GM20431 (cell line): ENCODE results near the gene ADSL.
"Not testable (repeated sequence)": the region's sequence is repeated elsewhere in the genome, so short reads cannot be mapped to it uniquely, and the experiment has no call there.

ENCODE experiments used
- in situ Hi-C: fragments of 300-500 bp; cut with MseI, MboI; formaldehyde crosslinking; loops from one replicate; pipeline ENCODE4 v1.15.0; 2020; ENCODE audit warnings: low sequenced_read_pairs; ENCODE audit not compliant: unreplicated experiment

Gene ADSL

DNA sequence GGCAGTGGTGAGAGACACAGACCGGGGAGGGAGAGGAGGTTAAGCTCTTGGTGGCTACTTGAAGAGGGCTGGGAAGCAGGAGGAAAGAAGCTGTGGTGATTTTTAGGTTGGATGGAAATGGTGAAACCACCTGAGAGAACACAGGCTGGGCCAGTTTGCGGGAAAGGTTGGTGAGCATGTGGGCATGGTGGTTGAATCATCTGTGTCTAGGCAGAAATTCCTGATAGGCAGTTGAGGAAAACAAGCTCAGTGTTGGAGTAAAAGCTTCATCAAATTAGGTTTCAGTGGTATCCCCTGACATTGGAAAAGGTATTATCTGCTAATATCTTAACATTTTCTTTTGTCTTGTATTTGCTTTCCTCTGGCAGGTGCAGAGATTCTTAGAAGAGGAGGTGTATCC, 19.8 kb downstream of the ADSL start:
- in situ Hi-C loops = loop anchor here (25.0 kb wide), 1 partner anchor 829 kb away; the partner anchor contains the start of gene RPS19BP1

DNA sequence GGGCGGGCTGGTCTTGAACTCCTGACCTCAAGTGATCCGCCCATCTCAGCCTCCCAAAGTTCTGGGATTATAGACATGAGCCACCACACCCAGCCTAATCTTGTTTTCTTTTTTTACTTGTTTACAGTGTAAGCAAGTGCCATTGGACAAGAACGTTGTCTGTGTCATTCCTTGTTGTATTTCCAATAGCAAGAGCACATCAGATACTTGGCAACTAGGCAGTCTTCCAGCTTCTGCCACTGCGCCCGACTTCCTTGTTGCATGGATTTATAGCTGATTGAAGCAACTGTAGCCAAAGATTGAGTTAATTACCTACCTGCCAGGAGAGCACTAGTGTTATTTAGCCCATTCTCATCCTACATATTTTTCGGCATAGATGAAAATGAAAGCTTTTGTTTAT, 21.0 kb downstream of the ADSL start:
- in situ Hi-C loops = loop anchor here (25.0 kb wide), 1 partner anchor 830 kb away; the partner anchor contains the start of gene RPS19BP1

GRCh38 chr22:40368016-40368415, 21.7 kb downstream of the ADSL start:
- in situ Hi-C loops = loop anchor here (25.0 kb wide), 1 partner anchor 831 kb away; the partner anchor contains the start of gene RPS19BP1

DNA sequence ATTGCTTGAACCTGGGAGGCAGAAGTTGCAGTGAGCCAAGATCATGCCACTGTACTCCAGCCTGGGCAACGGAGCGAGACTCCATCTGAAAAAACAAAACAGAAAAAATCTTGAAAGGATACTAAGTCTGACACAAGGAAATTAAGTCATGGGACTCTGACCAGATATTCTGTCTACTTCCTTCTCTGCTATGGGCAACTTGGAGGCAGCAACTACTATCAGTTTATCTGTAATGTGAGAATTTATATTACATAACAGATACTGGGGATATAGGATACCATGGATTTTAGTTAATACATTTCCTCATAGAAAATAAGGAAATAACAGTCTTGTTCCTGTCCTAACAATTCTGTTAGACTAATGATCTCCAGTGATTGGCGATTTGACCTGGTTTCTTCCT, 22.5 kb downstream of the ADSL start:
- in situ Hi-C loops = loop anchor here (25.0 kb wide), 1 partner anchor 832 kb away; the partner anchor contains the start of gene RPS19BP1

GRCh38 chr22:40374567-40374966, 28.3 kb downstream of the ADSL start:
- in situ Hi-C loops = loop anchor here (25.0 kb wide), 1 partner anchor 837 kb away; the partner anchor contains the start of gene RPS19BP1

GRCh38 chr22:40376149-40376548, 29.8 kb downstream of the ADSL start:
- in situ Hi-C loops = no loop called here

- in situ Hi-C loops = no loop called here
Measured at GRCh38 chr22:40377931-40378330, 31.6 kb downstream of the ADSL start.

- in situ Hi-C loops = not testable (repeated sequence)
Measured at GRCh38 chr22:40378448-40378847, 32.1 kb downstream of the ADSL start.

GRCh38 chr22:40381461-40381860, 35.2 kb downstream of the ADSL start:
- in situ Hi-C loops = no loop called here

DNA sequence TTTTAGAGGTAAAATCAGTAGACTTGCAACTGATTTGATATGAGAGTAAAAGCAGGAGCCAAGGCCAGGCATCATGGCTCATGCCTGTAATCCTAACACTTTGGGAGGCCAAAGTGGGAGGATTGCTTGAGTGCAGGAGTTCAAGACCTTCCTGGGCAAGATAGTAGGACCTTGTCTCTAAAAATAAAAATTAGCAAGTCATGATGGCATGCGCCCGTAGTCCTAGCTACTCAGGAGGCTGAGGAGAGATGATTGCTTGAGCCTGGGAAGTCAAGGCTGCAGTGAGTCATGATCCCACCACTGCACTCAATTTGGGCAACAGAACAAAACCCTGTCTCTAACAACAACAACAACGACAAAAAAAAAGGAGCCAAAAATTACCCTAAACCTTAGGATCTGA, 37.6 kb downstream of the ADSL start:
- in situ Hi-C loops = no loop called here

DNA sequence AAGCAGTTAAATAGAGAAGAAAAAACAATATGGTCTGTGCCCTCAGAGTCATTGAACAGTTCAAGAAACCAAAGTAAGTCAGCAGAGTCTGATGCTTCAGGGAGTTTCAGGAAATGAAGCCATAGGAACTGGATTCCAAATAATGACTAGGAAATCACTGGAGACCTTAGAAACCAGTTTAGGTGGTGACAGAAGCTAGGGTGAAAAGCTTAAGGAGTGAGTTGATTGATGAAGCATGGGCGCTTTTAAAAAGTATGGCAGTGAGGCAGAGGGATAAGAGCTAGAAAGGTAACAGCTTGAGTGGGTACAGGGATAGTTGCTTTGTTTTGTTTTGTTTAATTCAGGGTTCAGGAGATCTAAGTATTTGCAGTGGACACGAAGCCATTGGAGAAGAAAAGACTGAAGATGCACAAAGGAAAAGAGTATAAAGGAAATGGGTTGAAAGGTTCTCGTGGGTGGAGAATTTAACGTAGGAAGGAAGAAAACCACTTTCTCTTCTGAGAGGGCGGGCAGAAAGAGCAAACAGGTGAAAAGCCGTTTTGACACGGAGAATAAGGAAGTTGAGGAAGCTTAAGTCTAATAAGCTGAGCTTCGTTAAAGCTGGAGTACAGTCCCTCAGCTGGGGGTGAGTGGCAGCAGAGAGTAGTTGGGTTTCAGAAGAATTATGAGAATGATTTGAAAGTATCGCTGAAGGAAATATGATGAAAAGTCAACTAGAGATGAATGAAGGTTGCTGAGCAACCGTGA, 38.9 kb downstream of the ADSL start:
- in situ Hi-C loops = no loop called here

GRCh38 chr22:40387746-40388145, 41.4 kb downstream of the ADSL start:
- in situ Hi-C loops = no loop called here

- in situ Hi-C loops = no loop called here
Measured at GRCh38 chr22:40388231-40388630, 41.9 kb downstream of the ADSL start.

GRCh38 chr22:40391417-40391816, 45.1 kb downstream of the ADSL start:
- in situ Hi-C loops = no loop called here

GRCh38 chr22:40392618-40393017, 46.3 kb downstream of the ADSL start:
- in situ Hi-C loops = no loop called here

GRCh38 chr22:40394607-40395006, 48.3 kb downstream of the ADSL start:
- in situ Hi-C loops = no loop called here

DNA sequence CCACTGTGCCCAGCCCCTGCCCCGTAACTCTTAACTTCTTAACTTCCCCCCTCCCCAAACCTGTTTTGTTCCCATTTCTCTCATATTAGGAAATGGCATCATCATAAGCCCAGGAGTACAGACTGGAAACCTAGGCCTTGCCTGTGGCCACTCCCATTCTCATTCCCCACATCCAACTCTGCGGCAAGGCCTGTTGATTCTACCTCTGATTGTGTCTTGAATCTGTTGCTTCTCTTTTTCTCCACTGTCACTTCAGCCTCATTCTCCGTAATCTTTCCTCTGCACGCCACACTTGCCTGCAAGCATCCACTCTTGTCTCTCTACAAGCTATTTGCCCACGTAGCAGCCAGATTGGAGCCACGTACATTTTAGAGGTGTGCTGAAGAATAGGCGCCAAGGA, 49.3 kb downstream of the ADSL start:
- in situ Hi-C loops = no loop called here

- in situ Hi-C loops = no loop called here
Measured at GRCh38 chr22:40396882-40397281, 50.6 kb downstream of the ADSL start.

DNA sequence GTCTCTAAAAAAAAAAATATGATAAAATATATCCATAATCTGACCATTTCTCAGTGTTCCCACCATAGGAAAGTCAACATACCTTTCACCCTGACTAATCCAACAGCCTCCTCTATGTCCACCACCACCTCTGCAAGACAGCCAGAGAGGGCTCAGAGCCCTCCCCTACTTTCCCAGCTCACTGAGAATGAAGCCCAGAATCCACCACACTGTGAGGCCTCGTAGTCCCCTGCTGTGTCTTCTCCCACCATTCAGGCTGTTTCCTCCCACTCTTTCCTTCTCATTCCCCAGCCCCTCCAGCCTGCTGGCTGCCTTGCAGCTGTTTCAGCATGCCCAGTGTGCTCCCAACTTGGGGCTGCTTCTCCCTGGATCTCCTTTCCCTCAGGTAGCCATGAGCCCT, 51.1 kb downstream of the ADSL start:
- in situ Hi-C loops = no loop called here

DNA sequence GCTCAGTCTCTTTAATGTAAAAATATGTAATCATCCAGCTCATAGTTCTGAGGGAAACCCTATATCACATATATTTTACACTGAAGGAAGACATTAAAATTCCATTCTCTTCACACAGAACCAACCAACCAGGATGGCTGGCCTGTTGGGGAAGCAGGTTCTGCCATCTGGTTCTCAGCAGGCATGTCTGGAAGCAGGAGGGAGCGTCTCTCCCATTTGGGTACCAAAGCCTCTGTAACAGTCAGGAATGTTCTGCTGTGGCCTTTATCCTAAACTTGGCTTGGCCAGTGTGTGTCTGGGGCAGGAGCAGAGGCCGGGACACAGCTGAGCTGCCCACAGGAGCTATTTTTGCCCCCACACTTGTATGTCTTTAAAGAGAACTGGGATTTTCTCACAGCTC, 53.3 kb downstream of the ADSL start:
- in situ Hi-C loops = no loop called here

DNA sequence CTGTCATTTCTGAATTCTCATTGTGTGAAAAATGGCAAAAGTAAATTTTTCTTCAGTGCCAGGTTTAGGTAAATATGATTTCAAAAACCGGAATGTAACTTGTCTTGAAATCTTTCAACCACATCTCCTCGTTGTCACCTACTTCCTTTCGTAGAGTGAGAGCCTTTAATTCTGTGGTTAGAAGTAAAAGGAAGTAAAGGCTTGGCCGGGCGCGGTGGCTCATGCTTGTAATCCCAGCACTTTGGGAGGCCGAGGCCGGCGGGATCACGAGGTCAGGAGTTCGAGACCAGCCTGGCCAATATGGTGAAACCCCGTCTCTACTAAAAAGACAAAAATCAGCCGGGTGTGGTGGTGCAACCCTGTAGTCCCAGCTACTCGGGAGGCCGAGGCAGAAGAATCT, 53.9 kb downstream of the ADSL start:
- in situ Hi-C loops = no loop called here

DNA sequence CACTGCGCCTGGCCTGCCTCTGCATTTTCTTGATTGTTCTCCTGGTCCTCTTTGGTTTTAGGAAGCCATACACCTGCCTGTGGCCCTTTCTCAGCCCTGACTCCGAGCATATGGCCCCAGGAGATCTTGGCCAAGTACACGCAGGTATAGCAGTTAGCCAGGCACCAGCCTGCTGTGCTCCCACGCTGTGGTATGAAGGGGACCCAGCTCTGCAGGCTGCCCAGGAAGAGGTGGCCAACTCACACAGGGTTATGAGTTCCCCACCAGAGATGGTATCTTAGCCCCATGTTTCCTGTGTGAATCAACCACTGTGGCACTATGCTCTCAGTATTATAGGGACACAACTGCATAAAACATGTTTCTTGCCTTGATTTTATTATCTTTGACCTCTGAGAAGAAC, 55.2 kb downstream of the ADSL start:
- in situ Hi-C loops = no loop called here
